Cardiac fibroblast (primary cell): Measurements from ENCODE around the gene HMCES.
A peak's percentile ranks its signal among the peaks of the same experiment; 100 is the strongest.

Experiments
- DNase-seq, 2 donors: peaks; one replicate each; pipeline versions ENCODE4 v3.0.0 to v3.0.0-alpha.2; 2010; ENCODE audit warnings: low read depth in 2 of 2
- H3K4me3 ChIP-seq, 2 donors: replicated peaks in 1 of 2; 1 replicate in 1 of 2; 2 replicates in 1 of 2; pipeline ENCODE4 v1.5.1; 2011; ENCODE audit warnings: low read depth in 2 of 2, low read length in 2 of 2, mild to moderate bottlenecking in 2 of 2, moderate library complexity in 1 of 2
- CTCF ChIP-seq: IDR thresholded peaks from one replicate; pipeline ENCODE4 v1.5.1; 2011; ENCODE audit warnings: low read depth, mild to moderate bottlenecking, low read length, inconsistent platforms

HMCES gene

GRCh38 chr3:129341331-129342141, 62.9 kb downstream of the HMCES start:
- H3K4me3 ChIP-seq = no peak overlapping the region
- TF ChIP-seq CTCF = no peak
- DNase-seq = no peak

DNA sequence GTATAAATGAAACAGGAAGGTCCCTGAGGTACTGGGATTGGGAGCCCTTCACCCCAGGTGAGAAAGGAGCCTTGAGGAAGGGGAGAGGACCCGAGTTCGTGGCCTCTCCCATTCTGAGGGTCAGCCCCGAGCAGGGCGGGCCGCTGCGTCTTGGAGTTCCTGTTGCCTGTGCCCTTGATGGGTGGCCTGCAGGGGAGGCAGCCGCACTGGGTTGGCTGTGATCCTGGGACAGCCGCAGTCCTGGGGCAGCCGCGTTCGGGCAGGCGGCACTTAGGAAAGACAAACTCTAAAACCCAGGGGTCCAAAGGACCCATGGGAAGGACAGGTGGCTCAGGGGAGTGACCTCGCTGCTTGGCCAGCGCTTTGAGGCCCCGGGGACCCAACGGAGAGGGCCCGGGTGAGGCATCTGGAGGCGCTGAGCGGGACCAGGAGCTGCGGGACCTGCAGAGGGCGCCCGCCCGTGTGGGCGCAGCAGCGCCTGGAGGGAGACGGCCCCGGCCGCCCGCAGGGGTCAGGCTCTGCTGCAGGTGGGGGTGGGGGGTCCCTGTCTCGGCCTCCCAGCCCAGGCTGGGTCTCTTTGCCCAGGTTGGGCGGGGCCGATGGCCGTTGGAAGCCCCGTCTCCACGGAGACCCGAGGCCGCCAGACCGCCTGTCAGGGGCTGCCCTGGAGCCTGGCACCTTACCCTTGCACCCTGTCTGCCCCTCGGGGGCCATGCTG, 65.1 kb downstream of the HMCES start:
- H3K4me3 ChIP-seq = peak overlapping the region in 1 of 2 donors; percentile 11

DNA sequence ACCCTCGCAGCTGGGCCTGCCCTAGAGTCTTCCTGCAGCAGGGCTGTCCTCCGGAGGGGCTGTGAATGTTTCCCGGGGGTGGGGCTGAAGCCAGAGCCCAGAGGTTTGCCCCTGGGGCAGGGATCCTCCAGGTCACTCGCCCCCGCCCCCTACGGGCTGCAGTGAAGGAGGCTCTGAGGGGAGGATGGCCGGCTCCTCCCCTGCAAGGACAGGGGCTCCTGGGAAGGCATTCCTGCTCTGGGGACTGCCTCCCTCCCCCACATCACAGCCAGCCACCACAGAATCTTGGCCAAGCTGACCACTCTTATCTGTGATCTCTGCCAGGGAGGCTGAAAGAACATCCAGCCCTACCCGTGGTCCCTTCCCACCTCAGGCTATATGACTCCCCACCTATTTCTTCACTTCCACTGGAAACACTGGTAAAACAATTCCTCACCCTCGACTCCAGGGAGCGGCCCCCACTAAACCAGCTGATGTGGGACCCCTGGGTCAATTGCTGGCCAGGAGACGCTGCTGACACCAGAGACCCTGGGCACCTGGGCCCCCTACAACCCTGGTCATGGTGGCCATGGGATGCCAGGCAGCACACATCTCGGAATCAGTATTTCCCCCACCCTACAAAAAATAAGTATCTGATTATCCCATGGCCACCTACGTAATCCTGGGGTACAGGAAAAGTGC, 66.0 kb downstream of the HMCES start:
- no peak overlapping the region for H3K4me3 ChIP-seq
- TF ChIP-seq CTCF = no peak
- peak in 1 of 2 donors; percentile 39 for DNase-seq

More for the DNA sequence above, 65.1 kb downstream of the HMCES start:
- DNase-seq = peak; percentile 29 to 43
- TF ChIP-seq CTCF = peak; percentile 50

GRCh38 chr3:129345281-129345680, 66.6 kb downstream of the HMCES start:
- DNase-seq = no peak
- TF ChIP-seq CTCF = no peak
- H3K4me3 ChIP-seq = no peak overlapping the region

GRCh38 chr3:129345971-129346370, 67.3 kb downstream of the HMCES start:
- TF ChIP-seq CTCF = no peak
- no peak overlapping the region for H3K4me3 ChIP-seq
- peak in 1 of 2 donors; percentile 61 for DNase-seq

- DNase-seq = no peak
- H3K4me3 ChIP-seq = no peak overlapping the region
- no peak for TF ChIP-seq CTCF
These were observed 68.2 kb downstream of the HMCES start for GRCh38 chr3:129346695-129347457.
